Measurements from ENCODE around the gene EIF3K.
"Not testable (repeated sequence)": the region's sequence is repeated elsewhere in the genome, so short reads cannot be mapped to it uniquely, and the experiment has no call there.

Gene EIF3K

DNA sequence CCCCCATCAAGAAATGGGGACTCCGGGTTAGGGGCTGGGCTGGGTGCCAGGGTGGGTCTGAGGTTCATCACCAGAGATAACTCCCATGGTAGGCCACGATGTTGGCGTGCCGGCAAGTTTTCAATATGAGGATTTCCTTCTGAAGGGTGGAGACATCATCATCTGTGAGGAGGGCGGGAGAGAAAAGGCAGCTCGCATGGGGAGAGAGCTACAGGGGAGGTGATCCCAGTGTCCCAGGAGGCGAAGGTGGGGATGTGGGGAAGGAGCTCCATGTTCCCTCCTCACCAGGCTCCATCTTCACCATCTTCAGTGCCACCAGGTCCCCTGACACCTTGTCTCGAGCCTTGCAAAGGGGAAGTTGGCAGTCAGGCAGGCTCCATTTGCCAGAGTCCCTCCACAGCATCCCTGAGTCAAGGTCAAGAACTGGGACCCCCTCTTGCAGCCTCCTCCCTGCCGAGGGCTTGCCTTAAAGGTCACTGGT, 1.7 kb upstream of the EIF3K start:
- in situ Hi-C loops (cut with MboI; ENCODE audit: low pct_unique_long_range_greater_than_20kb, low sequenced_read_pairs), result no loop called here
- DNase-seq, result no peak

DNA sequence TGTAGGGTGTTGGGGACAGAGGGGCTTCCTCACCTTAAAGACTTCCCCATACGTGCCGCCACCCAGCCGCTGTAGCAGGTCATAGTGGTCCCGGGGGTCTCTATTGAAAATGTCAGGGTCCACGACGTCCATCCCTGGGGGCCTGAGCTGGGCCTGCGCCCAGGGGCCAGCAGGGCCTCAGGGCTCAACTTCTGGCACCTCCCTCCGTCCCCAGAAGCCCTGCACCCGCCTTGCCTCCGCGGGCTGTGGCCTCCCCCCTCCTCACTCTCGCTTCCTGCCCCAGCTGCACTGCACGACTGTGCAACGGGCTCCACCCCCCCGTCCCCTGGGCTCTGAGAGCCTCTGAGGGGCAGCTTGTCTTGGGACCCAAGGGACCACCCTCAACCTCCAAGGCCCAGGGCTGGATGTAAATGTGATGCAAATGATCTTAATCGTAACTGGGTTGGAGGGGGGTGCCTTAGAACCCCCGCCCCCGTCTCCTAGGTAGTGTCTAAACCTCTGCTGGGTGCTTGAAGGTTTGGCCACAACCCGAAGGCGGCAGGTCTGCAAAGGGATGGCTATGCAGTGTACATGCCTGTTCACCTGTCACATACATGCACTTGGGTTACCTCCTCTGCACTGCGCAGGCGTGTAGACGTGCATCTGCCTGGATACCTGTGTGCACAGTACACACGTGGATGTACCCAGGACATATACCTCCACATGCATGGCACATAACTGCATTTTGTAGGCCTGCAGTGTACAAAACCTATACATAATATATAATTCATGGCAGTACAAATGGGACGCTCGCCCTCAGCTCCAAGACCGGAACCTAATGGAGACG, 1.0 kb upstream of the EIF3K start, which contains the start of gene MAP4K1:
Gene MAP4K1, minus strand, starts transcription at position 190 of the 826 bp plus-strand sequence. Its CDS starts 58 bp downstream, at position 132.
- peak; percentile 14 for DNase-seq
- in situ Hi-C loops (cut with MboI; ENCODE audit: low pct_unique_long_range_greater_than_20kb, low sequenced_read_pairs), result no loop called here

GRCh38 chr19:38619361-38620174, 580 bp downstream of the EIF3K start:
- peak; percentile 12 for DNase-seq
- in situ Hi-C loops (cut with MboI; ENCODE audit: low pct_unique_long_range_greater_than_20kb, low sequenced_read_pairs), result no loop called here

DNA sequence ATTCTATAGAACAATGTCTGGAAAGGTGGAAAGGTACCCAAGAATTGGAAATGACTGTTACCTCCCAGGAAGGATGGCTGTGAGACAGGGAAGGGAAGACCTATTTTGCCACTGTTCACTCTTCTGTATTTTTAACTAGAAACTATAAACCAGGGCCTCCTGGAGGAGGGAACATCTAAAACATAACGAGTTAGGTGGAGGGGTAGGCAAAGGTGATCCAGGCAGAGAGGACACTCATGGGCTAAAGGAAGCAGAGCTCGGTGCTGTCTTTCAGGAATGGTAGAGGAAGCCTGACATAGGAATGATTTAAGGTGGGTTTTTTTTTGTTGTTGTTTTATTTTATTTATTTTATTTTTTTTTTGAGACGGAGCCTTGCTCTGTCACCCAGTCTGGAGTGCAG, 5.8 kb downstream of the EIF3K start:
- DNase-seq, result no peak
- in situ Hi-C loops (cut with MboI; ENCODE audit: low pct_unique_long_range_greater_than_20kb, low sequenced_read_pairs), result no loop called here

GRCh38 chr19:38626401-38626800, 7.4 kb downstream of the EIF3K start:
- in situ Hi-C loops (cut with MboI; ENCODE audit: low pct_unique_long_range_greater_than_20kb, low sequenced_read_pairs), result no loop called here
- DNase-seq, result no peak

GRCh38 chr19:38629568-38629967, 10.6 kb downstream of the EIF3K start:
- in situ Hi-C loops (cut with MboI; ENCODE audit: low pct_unique_long_range_greater_than_20kb, low sequenced_read_pairs), result no loop called here

DNA sequence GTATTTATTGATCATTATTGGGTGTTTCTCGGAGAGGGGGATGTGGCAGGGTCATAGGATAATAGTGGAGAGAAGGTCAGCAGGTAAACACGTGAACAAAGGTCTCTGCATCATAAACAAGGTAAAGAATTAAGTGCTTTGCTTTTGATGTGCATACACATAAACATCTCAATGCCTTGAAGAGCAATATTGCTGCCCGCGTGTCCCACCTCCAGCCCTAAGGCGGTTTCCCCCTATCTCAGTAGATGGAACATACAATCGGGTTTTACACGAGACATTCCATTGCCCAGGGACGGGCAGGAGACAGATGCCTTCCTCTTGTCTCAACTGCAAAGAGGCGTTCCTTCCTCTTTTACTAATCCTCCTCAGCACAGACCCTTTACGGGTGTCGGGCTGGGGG, 12.3 kb downstream of the EIF3K start:
- in situ Hi-C loops (cut with MboI; ENCODE audit: low pct_unique_long_range_greater_than_20kb, low sequenced_read_pairs); DNase-seq: not testable (repeated sequence)

More at GRCh38 chr19:38629568-38629967, 10.6 kb downstream of the EIF3K start:
- no peak for DNase-seq

DNA sequence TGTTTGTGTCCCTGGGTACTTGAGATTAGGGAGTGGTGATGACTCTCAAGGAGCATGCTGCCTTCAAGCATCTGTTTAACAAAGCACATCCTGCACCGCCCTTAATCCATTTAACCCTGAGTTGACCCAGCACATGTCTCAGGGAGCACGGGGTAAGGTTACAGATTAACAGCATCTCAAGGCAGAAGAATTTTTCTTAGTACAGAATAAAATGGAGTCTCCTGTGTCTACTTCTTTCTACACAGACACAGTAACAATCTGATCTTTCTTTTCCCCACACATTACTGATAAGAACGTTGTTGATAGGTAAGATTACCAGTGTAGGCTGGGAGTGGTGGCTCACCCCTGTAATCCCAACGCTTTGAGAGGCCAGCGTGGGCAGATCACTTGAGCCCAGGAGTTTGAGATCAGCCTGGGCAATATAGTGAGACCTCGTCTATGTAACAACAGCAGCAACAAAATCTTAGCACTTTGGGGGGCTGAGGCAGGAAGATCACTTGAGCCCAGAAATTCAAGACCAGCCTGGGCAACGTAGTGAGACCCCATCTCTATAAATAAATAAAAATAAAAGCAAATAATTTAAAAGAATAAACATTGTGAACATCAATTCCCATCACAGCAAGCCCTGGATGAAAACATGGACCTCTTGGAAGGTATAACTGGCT, 13.0 kb downstream of the EIF3K start:
- DNase-seq; in situ Hi-C loops (cut with MboI; ENCODE audit: low pct_unique_long_range_greater_than_20kb, low sequenced_read_pairs): not testable (repeated sequence)

DNA sequence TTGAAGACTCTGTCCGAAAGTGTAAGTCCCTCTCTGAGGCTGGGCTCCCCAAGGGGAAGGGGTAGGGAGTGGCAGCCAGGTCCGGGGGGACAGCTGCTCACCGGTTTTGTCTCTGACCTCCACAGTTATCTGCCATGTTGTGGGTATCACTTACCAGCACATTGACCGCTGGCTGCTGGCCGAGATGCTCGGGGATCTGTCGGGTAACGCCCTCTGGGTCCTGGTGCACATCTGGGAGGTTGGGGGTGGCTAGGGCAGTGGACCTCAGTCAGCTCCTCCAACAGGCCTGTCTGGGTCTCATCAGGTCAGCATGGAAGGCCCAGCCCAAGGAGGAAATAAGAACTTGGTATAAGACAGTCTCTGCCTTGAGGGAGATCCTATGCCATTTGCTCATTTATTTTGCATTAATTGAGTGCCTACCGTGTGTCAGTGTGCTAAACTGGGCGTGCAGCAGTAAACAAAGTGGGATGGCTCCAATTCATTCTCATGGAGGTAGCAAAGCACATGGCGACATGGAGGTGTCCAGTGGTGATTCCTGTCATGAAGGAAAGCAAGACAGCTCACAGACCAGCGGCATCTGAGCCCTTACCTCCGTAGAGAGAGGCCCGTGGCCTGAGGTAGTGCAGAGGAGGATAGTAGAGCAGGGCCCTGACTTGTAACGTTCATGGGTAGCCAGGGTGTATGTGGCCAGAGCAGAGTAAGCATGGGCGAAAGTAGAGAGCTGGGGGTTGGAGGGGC, 13.7 kb downstream of the EIF3K start:
- DNase-seq, result no peak
- in situ Hi-C loops (cut with MboI; ENCODE audit: low pct_unique_long_range_greater_than_20kb, low sequenced_read_pairs), result no loop called here

GRCh38 chr19:38634757-38635482, 15.9 kb downstream of the EIF3K start:
- peak; percentile 81 for DNase-seq
- in situ Hi-C loops (cut with MboI; ENCODE audit: low pct_unique_long_range_greater_than_20kb, low sequenced_read_pairs), result no loop called here

- DNase-seq, result no peak
- in situ Hi-C loops (cut with MboI; ENCODE audit: low pct_unique_long_range_greater_than_20kb, low sequenced_read_pairs), result no loop called here
Observed at GRCh38 chr19:38635483-38636399, 16.8 kb downstream of the EIF3K start.

DNA sequence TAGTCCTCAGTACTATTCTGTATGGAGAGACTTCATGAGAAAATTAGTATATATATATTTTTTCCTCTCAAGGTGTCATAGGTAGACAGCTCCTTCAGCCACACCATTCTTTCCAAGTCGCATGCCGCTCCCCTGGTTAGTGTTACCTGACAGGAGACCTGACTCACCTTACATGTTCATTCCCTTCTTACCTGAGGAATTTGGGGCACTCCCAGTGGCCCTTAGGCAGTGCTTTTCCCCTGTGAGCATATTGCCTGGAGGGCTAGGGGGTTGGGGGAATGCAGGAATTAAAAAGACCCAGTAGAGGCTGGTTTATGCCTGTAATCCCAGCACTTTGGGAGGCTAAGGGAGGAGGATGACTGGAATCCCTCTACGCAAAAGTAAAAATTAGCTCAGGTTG, 19.5 kb downstream of the EIF3K start:
- DNase-seq, result no peak
- in situ Hi-C loops (cut with MboI; ENCODE audit: low pct_unique_long_range_greater_than_20kb, low sequenced_read_pairs), result no loop called here

- no peak for DNase-seq
- in situ Hi-C loops (cut with MboI; ENCODE audit: low pct_unique_long_range_greater_than_20kb, low sequenced_read_pairs), result no loop called here
Observed at GRCh38 chr19:38639679-38640078, 20.7 kb downstream of the EIF3K start.

GRCh38 chr19:38640368-38640767, 21.4 kb downstream of the EIF3K start:
- DNase-seq, result no peak
- in situ Hi-C loops (cut with MboI; ENCODE audit: low pct_unique_long_range_greater_than_20kb, low sequenced_read_pairs), result no loop called here

- no peak for DNase-seq
- in situ Hi-C loops (cut with MboI; ENCODE audit: low pct_unique_long_range_greater_than_20kb, low sequenced_read_pairs), result no loop called here
Observed at GRCh38 chr19:38642176-38642575, 23.2 kb downstream of the EIF3K start.

- DNase-seq, result no peak
- in situ Hi-C loops (cut with MboI; ENCODE audit: low pct_unique_long_range_greater_than_20kb, low sequenced_read_pairs), result no loop called here
Observed at GRCh38 chr19:38644719-38645118, 25.7 kb downstream of the EIF3K start.

GRCh38 chr19:38647368-38647965, 28.5 kb downstream of the EIF3K start, which contains the start of gene ACTN4:
ACTN4 (plus strand) TSS chr19:38647649; CDS start chr19:38647746, 97 bp downstream.
- in situ Hi-C loops (cut with MboI; ENCODE audit: low pct_unique_long_range_greater_than_20kb, low sequenced_read_pairs), result no loop called here
- peak; percentile 99 for DNase-seq

All from KBM-7 (cell line).